Measurements from ENCODE around the gene ZBTB49.
"Not testable (repeated sequence)": the region's sequence is repeated elsewhere in the genome, so short reads cannot be mapped to it uniquely, and the experiment has no call there.

The ZBTB49 gene

GRCh38 chr4:4289941-4290850, at the start of gene ZBTB49, which contains the start of gene LYAR:
TSS of gene ZBTB49 (plus strand) at chr4:4290251. CDS start at chr4:4299946, 9,695 bp downstream.
TSS of gene LYAR (minus strand) at chr4:4290154. CDS start at chr4:4283742, 6,412 bp downstream.
- H3K4me1 ChIP-seq (ENCODE audit: control insufficient read depth, insufficient read depth, low read length), result peaks cover 15% of the 10 kb centered on the region
- H3K27me3 ChIP-seq (ENCODE audit: control insufficient read depth, insufficient read depth, low read length), result no peaks in the 10 kb centered on the region
- peak within 1 kb of the TSS; percentile 42 for H3K9ac ChIP-seq (ENCODE audit: low read length)
- no peaks in the 10 kb centered on the region for H3K36me3 ChIP-seq (ENCODE audit: control insufficient read depth, insufficient read depth, low read length)
- peak within 1 kb of the TSS; percentile 86 for H3K4me3 ChIP-seq (ENCODE audit: low read length)
- peak within 1 kb of the TSS; percentile 64 for H3K27ac ChIP-seq (ENCODE audit: low read depth, low read length)

- Histone ChIP-seq H3K9ac (ENCODE audit: low read length) (no peak overlapping the region), H3K36me3 (ENCODE audit: control insufficient read depth, insufficient read depth, low read length) (peaks cover 23% of the 10 kb centered on the region), H3K27me3 (ENCODE audit: control insufficient read depth, insufficient read depth, low read length) (no peaks in the 10 kb centered on the region), H3K4me3 (ENCODE audit: low read length) (no peak overlapping the region), H3K4me1 (ENCODE audit: control insufficient read depth, insufficient read depth, low read length) (peaks cover 13% of the 10 kb centered on the region), H3K27ac (ENCODE audit: low read depth, low read length) (no peak overlapping the region)
Measured at GRCh38 chr4:4245172-4245571, 44.9 kb upstream of the ZBTB49 start.

GRCh38 chr4:4247696-4248028, 42.4 kb upstream of the ZBTB49 start:
- peaks cover 17% of the 10 kb centered on the region for H3K36me3 ChIP-seq (ENCODE audit: control insufficient read depth, insufficient read depth, low read length)
- H3K27ac ChIP-seq (ENCODE audit: low read depth, low read length), result peak overlapping the region; percentile 97
- H3K4me3 ChIP-seq (ENCODE audit: low read length), result peak overlapping the region; percentile 77
- peaks cover 13% of the 10 kb centered on the region for H3K4me1 ChIP-seq (ENCODE audit: control insufficient read depth, insufficient read depth, low read length)
- H3K9ac ChIP-seq (ENCODE audit: low read length), result peak overlapping the region; percentile 69
- no peaks in the 10 kb centered on the region for H3K27me3 ChIP-seq (ENCODE audit: control insufficient read depth, insufficient read depth, low read length)

GRCh38 chr4:4248029-4248884, 41.8 kb upstream of the ZBTB49 start, which contains the start of gene TMEM128:
TSS of gene TMEM128 (minus strand) at chr4:4248223. CDS start at chr4:4248202, 21 bp downstream.
- peak within 1 kb of the TSS; percentile 97 for H3K27ac ChIP-seq (ENCODE audit: low read depth, low read length)
- peaks cover 17% of the 10 kb centered on the region for H3K36me3 ChIP-seq (ENCODE audit: control insufficient read depth, insufficient read depth, low read length)
- peak within 1 kb of the TSS; percentile 77 for H3K4me3 ChIP-seq (ENCODE audit: low read length)
- H3K4me1 ChIP-seq (ENCODE audit: control insufficient read depth, insufficient read depth, low read length), result peaks cover 13% of the 10 kb centered on the region
- H3K9ac ChIP-seq (ENCODE audit: low read length), result peak within 1 kb of the TSS; percentile 86
- H3K27me3 ChIP-seq (ENCODE audit: control insufficient read depth, insufficient read depth, low read length), result no peaks in the 10 kb centered on the region

- no peaks in the 10 kb centered on the region for H3K27me3 ChIP-seq (ENCODE audit: control insufficient read depth, insufficient read depth, low read length)
- peak overlapping the region; percentile 86 for H3K9ac ChIP-seq (ENCODE audit: low read length)
- H3K4me3 ChIP-seq (ENCODE audit: low read length), result peak overlapping the region; percentile 77
- H3K36me3 ChIP-seq (ENCODE audit: control insufficient read depth, insufficient read depth, low read length), result peaks cover 15% of the 10 kb centered on the region
- H3K27ac ChIP-seq (ENCODE audit: low read depth, low read length), result peak overlapping the region; percentile 97
- peaks cover 13% of the 10 kb centered on the region for H3K4me1 ChIP-seq (ENCODE audit: control insufficient read depth, insufficient read depth, low read length)
Measured at GRCh38 chr4:4248885-4249203, 41.2 kb upstream of the ZBTB49 start.

- H3K4me1 ChIP-seq (ENCODE audit: control insufficient read depth, insufficient read depth, low read length), result peaks cover 13% of the 10 kb centered on the region
- not testable (repeated sequence) for H3K27me3 ChIP-seq (ENCODE audit: control insufficient read depth, insufficient read depth, low read length); H3K4me3 ChIP-seq (ENCODE audit: low read length); H3K36me3 ChIP-seq (ENCODE audit: control insufficient read depth, insufficient read depth, low read length); H3K9ac ChIP-seq (ENCODE audit: low read length); H3K27ac ChIP-seq (ENCODE audit: low read depth, low read length)
Measured at GRCh38 chr4:4249342-4249741, 40.7 kb upstream of the ZBTB49 start.

GRCh38 chr4:4249866-4250265, 40.2 kb upstream of the ZBTB49 start:
- H3K9ac ChIP-seq (ENCODE audit: low read length), result no peak overlapping the region
- no peaks in the 10 kb centered on the region for H3K27me3 ChIP-seq (ENCODE audit: control insufficient read depth, insufficient read depth, low read length)
- H3K36me3 ChIP-seq (ENCODE audit: control insufficient read depth, insufficient read depth, low read length), result peaks cover 5% of the 10 kb centered on the region
- peaks cover 13% of the 10 kb centered on the region for H3K4me1 ChIP-seq (ENCODE audit: control insufficient read depth, insufficient read depth, low read length)
- no peak overlapping the region for H3K27ac ChIP-seq (ENCODE audit: low read depth, low read length)
- no peak overlapping the region for H3K4me3 ChIP-seq (ENCODE audit: low read length)

- Histone ChIP-seq H3K4me3 (ENCODE audit: low read length) (no peak overlapping the region), H3K9ac (ENCODE audit: low read length) (no peak overlapping the region), H3K36me3 (ENCODE audit: control insufficient read depth, insufficient read depth, low read length) (no peaks in the 10 kb centered on the region), H3K27ac (ENCODE audit: low read depth, low read length) (no peak overlapping the region), H3K27me3 (ENCODE audit: control insufficient read depth, insufficient read depth, low read length) (no peaks in the 10 kb centered on the region), H3K4me1 (ENCODE audit: control insufficient read depth, insufficient read depth, low read length) (no peaks in the 10 kb centered on the region)
Measured at GRCh38 chr4:4254199-4254598, 35.9 kb upstream of the ZBTB49 start.

GRCh38 chr4:4254666-4255065, 35.4 kb upstream of the ZBTB49 start:
- Histone ChIP-seq H3K27ac (ENCODE audit: low read depth, low read length) (no peak overlapping the region), H3K36me3 (ENCODE audit: control insufficient read depth, insufficient read depth, low read length) (no peaks in the 10 kb centered on the region), H3K9ac (ENCODE audit: low read length) (no peak overlapping the region), H3K4me1 (ENCODE audit: control insufficient read depth, insufficient read depth, low read length) (no peaks in the 10 kb centered on the region), H3K27me3 (ENCODE audit: control insufficient read depth, insufficient read depth, low read length) (no peaks in the 10 kb centered on the region), H3K4me3 (ENCODE audit: low read length) (no peak overlapping the region)

- Histone ChIP-seq H3K4me1 (ENCODE audit: control insufficient read depth, insufficient read depth, low read length) (no peaks in the 10 kb centered on the region), H3K4me3 (ENCODE audit: low read length) (no peak overlapping the region)
Measured at GRCh38 chr4:4256799-4257198, 33.3 kb upstream of the ZBTB49 start.

GRCh38 chr4:4257705-4258104, 32.3 kb upstream of the ZBTB49 start:
- not testable (repeated sequence) for H3K4me1 ChIP-seq (ENCODE audit: control insufficient read depth, insufficient read depth, low read length); H3K27me3 ChIP-seq (ENCODE audit: control insufficient read depth, insufficient read depth, low read length); H3K36me3 ChIP-seq (ENCODE audit: control insufficient read depth, insufficient read depth, low read length); H3K27ac ChIP-seq (ENCODE audit: low read depth, low read length); H3K9ac ChIP-seq (ENCODE audit: low read length); H3K4me3 ChIP-seq (ENCODE audit: low read length)

More at GRCh38 chr4:4256799-4257198, 33.3 kb upstream of the ZBTB49 start:
- Histone ChIP-seq H3K27me3 (ENCODE audit: control insufficient read depth, insufficient read depth, low read length) (no peaks in the 10 kb centered on the region), H3K36me3 (ENCODE audit: control insufficient read depth, insufficient read depth, low read length) (no peaks in the 10 kb centered on the region), H3K27ac (ENCODE audit: low read depth, low read length) (no peak overlapping the region), H3K9ac (ENCODE audit: low read length) (no peak overlapping the region)

GRCh38 chr4:4259484-4260100, 30.5 kb upstream of the ZBTB49 start:
- Histone ChIP-seq H3K36me3 (ENCODE audit: control insufficient read depth, insufficient read depth, low read length) (no peaks in the 10 kb centered on the region), H3K9ac (ENCODE audit: low read length) (no peak overlapping the region), H3K27me3 (ENCODE audit: control insufficient read depth, insufficient read depth, low read length) (no peaks in the 10 kb centered on the region), H3K4me3 (ENCODE audit: low read length) (no peak overlapping the region), H3K4me1 (ENCODE audit: control insufficient read depth, insufficient read depth, low read length) (no peaks in the 10 kb centered on the region), H3K27ac (ENCODE audit: low read depth, low read length) (no peak overlapping the region)

Data from rectal smooth muscle tissue (tissue), 1 donor.